Progenitor cell of endocrine pancreas (in vitro differentiated cells): Measurements from ENCODE around the gene TRAF3IP3. TPM values are rescaled to one million over a fixed set of nuclear protein-coding genes. Genes with fewer than 3 reads are reported as not detected.

Experiments
- total RNA-seq: library from RNA; stranded (reverse); gene quantifications from 2 replicates; pipeline ENCODE4 v1.2.1, GENCODE V29; 2021

The TRAF3IP3 gene
- total RNA-seq, 1 donor from 2014 or later, result not detected

Other genes starting within 250 kb of the TRAF3IP3 start
- gene CAMK1G, start 172.3 kb upstream of the TRAF3IP3 start, total RNA-seq, result 2.4 and 2.7 TPM in 2 replicates
- 10.7 and 12.5 TPM in 2 replicates for gene LAMB3, start 103.6 kb upstream of the TRAF3IP3 start, total RNA-seq
- gene G0S2, start 80.6 kb upstream of the TRAF3IP3 start, total RNA-seq, result 0.60 and 0.79 TPM in 2 replicates
- not detected in 2 replicates for gene HSD11B1, start 51.2 kb upstream of the TRAF3IP3 start, total RNA-seq
- 2.5 and 3.1 TPM in 2 replicates for gene C1orf74, start 28.5 kb downstream of the TRAF3IP3 start, total RNA-seq
- gene IRF6, start 50.1 kb downstream of the TRAF3IP3 start, total RNA-seq, result 19.6 and 23.4 TPM in 2 replicates
- 7.4 and 7.8 TPM in 2 replicates for gene UTP25, start 71.9 kb downstream of the TRAF3IP3 start, total RNA-seq
- 3.7 TPM in 2 replicates for gene SYT14, start 182.2 kb downstream of the TRAF3IP3 start, total RNA-seq